HG03571 (cell line): ENCODE data around the gene RIN1.

ENCODE experiments used
- ATAC-seq: cut with Tn5 transposase; IDR thresholded peaks from one replicate; pipeline ENCODE4 v1.9.1; 2021; ENCODE audit not compliant: unreplicated experiment

RIN1 gene

DNA sequence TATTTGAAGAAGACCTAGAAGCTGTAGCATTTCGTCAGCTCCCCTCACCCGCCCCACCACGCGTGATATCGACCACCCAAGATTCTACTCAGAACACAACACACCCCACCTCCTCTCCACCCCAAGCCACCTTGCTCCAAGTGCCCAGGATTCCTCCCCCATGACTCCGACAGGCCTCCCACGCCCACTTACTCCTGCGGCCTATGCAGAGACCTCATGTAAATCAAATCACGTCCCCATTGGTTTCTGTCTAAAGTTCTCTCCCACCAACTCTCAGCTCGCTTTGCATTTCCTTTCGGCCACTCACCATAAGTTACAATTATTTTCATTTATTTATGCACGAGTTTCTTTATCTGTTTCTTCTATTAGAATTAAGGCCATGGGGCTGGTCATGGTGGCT, 33.6 kb downstream of the RIN1 start:
- no peak for ATAC-seq

DNA sequence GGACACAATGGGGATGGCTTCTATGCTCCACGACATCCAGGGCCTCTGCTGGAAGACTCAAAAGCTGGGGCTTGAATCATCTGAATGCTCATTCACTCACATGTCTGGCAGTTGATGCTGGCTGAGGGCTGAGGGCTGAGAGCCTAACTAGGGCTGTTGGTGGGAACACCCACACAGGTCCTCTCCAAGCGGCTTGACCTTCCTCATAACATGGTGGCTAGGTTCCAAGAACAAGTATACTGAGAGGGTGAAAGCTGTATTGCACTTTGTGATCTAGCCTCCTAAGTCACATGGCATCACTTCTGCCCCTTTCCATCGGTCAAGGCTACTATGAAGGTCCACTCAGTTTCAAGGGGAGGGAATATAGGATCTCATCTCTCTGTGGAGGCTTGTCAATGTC, 37.0 kb downstream of the RIN1 start:
- ATAC-seq, result no peak

DNA sequence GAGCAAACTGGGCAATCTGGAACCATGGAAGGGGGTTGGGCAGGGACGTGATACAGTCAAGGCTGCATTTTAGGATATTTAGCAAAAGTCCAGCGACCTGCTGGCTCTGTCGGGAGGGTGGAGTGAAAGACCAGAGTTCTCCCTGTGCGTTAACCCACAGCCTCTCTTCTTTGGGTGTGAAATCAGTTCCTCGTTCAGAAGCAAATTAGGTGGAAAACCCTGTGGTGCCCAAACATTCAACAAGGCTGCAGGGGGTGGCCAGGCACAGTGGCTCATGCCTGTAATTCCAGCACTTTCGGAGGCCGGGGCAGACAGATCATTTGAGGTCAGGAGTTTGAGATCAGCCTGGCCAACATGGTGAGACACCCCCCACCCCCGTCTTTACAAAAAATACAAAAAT, 38.6 kb downstream of the RIN1 start:
- no peak for ATAC-seq

DNA sequence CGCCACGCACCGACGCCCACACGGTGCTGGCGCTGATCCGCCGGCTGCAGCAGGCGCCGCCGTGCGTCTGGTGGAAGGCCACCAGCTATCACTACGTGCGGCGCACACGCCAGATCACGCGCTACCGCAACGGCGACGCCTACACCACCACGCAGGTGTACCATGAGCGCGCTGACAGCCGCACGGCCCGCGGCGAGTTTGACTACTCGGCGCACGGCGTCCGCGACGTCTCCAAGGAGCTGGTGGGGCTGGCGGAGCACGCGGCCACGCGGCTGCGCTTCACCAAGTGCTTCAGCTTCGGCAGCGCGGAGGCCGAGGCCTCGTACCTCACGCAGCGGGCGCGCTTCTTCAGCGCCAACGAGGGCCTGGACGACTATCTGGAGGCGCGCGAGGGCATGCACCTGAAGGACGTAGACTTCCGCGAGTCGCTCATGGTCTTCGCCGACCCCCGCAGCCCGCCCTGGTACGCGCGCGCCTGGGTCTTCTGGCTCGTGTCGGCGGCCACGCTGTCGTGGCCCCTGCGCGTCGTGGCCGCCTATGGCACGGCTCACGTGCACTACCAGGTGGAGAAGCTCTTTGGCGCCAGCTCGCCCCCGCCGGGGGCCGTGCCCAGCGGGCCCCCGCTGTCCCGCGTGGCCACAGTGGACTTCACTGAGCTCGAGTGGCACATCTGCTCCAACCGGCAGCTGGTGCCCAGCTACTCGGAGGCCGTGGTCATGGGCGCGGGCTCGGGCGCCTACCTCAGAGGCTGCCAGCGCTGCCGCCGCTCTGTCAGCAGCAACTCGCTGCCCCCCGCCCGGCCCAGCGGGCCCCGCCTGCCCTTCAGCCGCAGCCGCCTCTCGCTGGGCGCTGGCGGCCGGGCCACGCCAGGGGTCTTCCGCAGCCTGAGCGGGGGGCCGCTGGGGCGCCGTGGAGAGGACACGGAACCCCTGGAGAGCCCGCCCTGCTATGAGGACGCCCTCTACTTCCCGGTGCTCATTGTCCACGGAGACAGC, 41.3 kb downstream of the RIN1 start:
- no peak for ATAC-seq

DNA sequence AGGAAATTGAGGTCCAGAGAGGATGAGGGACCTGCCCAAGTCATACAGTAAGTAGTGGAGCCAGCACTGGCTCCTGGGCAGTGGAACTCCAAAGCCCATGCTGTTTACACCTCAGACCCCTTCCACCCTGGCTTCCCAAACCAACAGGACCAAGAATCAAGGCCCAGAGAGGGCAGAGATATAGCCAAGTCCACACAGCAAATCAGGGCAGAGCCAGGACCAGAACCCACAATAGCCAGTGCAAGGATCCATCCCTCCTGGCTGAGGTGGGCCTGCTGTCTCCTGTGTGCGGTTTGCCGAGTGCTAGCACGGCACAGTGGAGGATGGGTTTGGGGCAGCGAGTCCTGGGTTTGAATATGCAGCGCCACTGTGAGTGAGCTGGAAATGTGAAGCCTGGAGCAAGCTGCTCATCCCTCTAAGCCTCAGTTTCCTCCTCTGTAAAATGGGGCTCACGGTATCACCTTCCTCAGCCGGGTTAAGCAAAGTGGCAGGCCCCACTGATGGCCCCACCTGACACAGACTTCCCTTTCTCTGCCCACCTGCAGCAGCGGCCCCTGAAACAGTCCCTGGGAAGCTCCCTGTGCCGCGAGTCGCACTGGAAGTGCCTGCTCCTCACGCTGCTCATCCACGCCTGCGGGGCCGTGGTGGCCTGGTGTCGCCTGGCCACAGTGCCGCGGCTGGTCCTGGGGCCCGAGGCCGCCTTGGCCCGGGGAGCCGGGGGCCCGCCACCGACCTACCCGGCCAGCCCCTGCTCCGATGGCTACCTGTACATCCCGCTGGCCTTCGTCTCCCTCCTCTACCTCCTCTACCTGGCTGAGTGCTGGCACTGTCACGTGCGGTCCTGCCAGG, 42.2 kb downstream of the RIN1 start:
- no peak for ATAC-seq

DNA sequence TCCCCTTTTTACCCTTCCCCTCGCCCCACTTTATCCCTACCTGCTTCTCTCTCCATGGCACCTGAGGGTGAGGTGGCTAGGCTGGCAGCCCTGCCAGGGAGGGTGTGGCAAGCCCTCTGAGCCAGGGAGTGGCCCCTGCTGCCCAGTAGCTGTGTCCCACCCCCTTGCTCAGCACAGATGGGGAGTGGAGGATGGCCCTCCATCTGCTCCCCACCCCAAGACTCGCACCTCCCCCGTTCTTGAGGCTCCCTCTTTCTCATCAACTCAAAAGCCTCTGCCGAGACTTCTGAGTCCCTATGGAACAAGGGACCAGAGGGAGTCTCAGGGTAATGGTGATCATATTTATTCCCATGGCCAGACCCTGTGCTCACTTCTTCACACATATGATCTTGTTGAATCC, 42.9 kb downstream of the RIN1 start:
- no peak for ATAC-seq

DNA sequence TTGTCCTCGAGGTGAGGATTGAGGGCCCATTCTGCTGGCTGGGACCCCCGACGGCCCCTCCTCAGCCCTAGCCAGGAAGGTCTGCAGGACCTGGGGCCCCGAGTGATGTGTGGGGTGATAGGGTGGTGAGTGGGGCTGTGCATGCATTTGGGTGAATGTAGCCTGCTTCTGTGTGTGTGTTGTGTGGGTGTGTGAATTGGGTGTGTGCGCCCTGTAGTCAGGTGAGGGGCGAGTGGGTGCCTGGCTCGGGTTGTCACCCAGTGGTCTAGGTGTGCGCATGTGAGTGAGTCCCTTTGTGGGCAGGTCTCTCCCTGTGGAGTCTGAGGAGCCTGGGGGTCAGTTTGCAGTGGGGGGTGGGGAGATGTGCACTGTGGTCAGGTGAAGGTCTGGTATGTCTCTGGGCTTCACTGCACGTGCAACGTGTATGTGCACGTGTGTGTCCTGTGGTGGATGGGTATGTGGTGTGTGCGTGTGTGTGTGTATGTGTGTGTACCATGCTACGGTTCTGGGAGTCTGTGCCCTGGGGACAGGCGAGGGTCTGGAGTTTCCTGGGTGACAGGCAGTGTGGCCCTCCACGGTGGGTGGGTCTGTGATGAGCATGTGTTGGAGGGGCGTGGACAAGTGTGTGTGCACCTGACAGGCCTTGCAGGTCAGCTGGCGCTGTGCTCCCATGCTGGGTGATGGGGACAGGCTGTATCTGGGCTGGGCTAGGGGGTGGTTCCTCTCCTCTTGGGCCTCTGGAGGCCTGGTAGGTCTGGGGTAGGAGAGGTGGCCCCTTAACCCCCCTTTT, 43.5 kb downstream of the RIN1 start:
- ATAC-seq, result no peak

DNA sequence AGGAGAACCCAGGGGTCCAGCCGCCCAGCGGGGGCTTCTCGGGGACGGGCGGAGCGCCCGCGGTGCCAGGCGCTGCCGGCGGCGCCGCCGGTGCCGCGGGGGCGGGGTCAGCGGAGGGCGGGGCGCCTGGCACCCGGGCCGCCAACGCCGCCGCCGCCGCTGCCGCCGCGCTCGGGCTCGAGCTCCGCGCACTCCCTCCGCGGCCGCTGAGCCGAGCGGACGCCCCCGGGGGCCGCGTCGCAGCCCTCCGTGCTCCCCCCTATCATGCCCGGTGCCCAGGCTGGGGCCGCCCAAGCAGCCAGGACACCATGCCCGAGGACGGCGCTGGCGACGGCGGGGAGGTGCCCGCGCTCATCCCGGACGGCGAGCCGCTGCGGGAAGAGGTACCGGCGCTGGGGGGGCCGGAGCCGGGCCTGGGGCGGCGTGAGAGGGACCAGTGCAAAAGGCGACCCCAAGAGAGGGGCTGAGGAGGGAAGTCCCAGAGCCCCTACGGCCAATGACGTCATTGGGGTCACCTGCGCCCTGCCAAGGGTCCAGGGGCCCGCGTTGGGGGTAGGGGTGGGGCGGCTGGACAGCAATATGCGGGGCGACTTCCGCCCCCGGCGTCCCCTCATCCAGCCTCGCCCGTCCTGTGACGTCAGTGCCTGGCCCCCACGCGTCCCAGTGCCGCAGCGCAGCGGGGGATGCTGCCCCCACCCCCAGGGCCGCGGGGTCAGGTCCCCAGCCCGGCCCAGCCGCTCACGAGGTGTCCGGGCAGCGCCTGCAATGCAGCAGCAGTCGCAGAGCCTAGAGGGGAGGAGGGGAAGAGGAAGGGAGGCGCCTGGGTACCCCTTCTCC, 44.3 kb downstream of the RIN1 start, which contains the start of gene TMEM151A:
Gene TMEM151A, plus strand, starts transcription at position 189 of the 837 bp plus-strand sequence. Its CDS starts 120 bp downstream, at position 309.
- ATAC-seq, result no peak

DNA sequence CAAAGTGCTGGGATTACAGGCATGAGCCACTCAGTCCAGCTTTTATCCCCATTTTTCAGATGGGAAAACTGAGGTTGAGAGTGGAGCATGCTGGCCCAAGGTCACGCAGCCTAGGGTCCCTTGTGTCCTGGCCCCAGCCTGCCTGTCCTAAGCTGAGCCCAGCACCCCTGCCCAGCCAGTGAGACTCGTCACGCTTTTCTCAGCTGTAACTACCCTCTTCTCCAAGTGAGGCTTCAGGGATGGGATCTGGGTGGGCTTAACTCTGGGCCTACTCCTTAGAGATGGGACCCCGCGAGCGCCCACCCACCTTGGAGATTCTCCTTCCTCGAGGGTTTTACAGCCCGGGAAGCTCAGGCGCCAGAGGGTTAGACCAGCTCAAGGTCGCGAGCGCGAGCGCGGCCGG, 44.9 kb downstream of the RIN1 start:
- no peak for ATAC-seq

DNA sequence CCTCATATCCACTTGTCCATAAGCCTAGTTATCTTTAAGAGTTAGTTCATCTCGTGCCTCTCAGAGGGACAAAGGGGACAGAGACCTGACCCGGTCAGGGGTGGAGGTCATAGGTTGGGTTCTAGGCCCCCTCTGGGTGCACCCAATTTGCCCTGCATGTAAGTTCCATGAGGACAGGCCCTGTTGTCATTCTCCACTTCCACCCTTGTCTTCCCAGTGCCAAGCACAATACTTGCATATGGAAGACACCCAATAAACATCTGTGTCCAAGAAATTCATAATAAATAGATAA, 46.0 kb downstream of the RIN1 start:
- ATAC-seq, result no peak

DNA sequence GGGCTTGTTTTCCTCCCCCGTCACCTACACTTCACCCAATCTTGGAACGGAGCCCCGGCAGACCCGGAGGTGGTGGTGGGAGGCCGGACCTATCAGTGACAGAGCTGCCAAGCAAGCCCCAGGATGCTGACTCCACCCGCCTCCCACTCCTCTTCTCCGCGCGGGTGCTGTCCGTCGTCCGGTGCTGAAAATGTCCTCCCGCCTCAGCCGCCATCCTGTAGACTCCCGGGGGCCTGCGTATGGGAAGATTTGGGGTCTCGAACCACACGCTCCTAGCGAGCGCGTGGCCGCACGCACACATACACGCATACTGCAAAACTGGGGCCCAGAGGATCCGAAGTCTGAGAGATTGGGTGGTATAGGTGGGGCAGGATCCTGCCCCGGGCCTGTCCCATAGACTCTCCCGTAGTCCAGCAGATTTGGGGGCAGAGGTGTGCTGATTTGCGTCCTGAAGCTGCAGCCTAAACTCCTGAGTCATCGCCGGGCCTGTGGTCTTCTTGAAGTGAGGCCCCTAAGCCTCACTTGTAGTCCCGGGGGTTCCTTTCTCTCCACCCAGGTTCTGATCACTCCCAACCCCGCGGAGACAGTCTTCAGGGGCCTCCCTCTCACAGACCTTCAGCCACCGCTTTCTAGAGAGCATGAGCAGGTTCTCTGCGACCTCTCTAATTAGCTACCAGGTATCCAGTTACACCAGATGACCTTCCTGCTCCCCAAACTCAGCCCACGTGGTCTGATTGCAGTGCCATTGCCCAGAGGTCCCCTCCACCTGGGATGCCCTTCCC, 46.5 kb downstream of the RIN1 start:
- peak; percentile 34 for ATAC-seq

DNA sequence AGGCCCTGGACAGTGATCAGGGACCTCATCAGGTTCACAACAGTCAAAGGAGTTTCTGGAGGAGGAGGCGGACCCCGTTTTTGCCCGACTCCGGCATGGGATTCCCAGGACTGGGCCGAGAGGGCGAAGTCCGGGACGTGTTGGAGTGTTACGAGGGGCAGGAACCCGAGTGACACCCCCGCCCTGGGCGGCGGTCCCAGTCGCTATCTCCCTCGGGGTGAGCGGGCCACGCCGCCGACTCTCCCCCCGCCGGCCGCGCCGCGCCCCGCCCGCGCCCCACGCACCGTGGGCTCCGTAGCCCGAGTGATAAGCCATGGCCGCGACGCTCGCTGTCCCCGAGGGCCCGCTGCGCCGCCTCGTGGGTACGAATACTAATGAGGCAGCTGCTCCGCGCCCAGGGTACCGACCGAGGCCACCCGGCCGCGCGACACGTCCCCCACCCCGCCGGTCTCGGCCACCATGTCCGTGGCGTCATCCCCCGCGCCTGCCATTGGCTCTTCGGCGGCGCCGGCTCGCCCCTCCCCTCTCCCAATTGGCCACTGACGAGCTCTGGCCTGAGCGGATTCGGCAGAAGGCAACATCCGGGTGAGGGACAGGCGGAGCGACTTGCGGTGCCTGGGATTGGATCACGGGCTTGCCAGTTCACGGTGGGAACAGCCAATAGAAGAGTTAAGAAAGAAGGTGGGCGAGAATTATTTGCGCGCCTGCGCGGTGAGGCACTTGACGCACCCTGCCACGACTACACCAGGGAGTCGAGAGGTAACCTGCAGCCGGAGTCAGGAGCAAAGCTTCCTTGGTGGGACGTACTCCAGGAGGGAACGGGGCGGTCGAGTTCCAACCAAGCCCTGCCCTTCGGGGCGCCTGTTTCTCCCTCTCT, 47.3 kb downstream of the RIN1 start, which contains the start of gene YIF1A:
Gene YIF1A, minus strand, starts transcription at position 473 of the 877 bp plus-strand sequence. Its CDS starts 158 bp downstream, at position 315.
- peak; percentile 75 for ATAC-seq

DNA sequence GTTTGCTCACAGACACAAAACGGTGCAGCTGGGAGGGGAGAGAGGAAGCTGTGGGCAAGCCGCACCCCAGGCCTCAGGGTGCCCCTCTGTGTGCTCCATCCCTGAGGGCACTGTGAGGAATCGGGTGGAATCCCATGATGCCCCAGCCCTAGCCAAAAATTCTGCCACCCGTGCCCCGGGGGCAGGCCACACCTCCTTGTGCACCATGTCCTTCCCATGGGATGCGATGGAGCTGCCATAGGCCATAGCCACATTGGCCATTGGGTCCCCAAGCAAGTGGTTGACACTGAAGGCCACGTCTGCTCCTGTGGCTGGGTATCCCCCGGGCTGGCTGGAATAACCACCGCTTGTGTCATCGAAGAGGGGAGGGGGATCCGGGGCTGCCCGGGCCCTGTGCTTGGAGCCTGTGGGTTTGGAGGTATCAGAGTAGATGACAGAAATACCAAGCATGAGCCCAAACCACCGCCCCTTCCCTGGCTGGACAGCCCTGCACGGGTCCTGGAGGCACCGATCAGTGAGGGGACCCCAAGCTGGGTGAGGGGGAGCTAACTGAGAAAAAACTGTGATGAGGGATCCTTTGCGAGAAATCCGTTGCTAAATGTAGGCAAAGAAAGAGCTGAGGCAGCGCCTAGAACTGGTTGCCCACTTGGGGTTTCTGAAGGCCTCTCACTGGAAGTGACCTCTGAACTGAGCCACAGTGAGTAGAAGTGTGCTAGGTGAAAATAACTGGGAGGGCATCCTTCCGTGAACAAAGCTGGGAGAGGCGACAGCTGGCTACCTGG, 48.2 kb downstream of the RIN1 start:
- ATAC-seq, result no peak

DNA sequence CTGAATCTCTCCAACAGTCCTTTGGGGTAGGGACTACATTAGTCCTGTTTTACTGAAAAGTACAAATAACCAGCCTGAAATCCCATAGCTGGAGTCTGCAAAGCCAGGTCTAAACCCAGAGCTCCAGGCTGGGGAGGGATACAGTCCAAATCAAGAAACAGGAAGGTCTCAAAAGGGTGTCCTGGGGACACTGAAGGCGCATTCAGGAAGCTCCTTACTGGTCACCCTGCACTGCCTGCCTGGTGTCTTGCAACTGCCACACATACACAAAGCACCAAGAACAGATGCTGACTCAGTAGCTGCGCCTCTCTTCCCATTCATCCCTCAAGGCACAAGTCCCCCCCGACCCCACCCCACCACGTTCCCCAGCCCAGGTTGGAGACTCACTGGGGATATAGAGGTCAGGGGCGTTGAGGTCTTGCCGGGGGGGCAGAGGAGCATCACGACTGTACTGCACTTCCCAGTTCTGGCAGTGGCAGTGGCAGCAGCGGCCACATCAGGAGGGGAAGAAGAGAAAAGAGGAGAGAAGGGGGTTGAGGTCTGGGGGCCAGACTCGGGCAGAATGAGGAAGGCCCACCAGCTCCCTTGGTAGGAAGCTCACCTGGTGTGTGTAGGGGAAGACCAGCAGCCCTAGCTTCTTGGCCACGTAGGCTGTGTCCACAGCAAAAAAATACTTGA, 48.9 kb downstream of the RIN1 start:
- ATAC-seq, result no peak

DNA sequence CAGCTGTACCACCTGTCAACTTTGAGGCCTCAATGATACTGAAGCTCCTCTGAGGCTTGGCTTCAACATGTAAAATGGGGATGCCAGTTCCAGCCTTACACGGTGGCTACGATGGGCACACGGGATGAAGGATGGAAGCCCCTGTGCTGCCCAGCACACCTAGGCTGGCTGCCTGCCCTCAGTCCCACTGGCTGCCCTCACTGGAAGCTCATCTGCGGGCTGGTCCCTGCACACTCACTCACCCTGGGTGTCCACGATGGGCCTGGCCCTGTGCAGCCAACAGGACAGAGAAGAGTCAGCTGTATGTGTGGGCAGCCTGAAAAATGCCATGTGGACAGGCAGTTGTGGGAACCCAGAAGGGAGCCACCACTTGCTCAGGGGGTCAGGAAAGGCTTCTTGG, 49.5 kb downstream of the RIN1 start:
- ATAC-seq, result no peak

DNA sequence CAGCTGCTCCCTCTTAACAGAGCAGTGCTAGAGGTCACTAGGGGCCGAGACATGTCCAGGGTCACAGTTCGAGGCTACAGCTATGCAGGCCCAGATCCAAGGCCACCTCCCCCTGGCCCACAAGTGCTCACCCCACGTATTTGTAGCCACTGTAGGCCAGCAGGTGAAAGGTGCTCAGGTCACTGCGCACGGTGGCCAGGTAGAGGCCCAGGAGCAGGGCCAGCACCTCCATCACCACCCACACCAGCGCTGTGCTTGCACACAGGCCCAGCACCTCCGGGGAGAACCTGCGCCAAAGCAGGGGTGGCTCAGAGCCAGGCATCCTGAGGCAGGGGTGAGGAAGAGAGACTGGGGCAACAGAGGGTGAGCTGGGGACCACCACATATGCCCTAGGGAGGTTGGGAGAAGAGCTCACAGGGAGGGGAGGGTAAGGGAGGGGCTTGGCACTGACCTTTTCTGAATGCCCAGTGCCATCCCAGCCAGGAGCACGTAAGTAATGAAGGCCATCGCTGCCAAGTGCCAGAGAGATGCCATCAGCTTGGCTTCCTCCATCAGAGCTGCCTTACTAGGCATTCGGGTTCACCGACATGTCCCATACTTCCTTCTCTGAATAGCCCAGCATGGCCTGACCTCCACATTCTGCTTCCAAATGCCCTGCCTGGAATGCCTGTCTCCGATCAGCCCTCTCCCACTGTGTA, 50.8 kb downstream of the RIN1 start:
- ATAC-seq, result no peak
